HG03108 (cell line): ENCODE results near the gene PSMB11.
"Not testable (repeated sequence)": the region's sequence is repeated elsewhere in the genome, so short reads cannot be mapped to it uniquely, and the experiment has no call there.

Experiments used
- ATAC-seq: cut with Tn5 transposase; IDR thresholded peaks from one replicate; pipeline ENCODE4 v1.9.1; 2021; ENCODE audit warnings: moderate library complexity; ENCODE audit not compliant: unreplicated experiment

PSMB11 gene

GRCh38 chr14:23013054-23013748, 28.8 kb upstream of the PSMB11 start:
- ATAC-seq: no peak

DNA sequence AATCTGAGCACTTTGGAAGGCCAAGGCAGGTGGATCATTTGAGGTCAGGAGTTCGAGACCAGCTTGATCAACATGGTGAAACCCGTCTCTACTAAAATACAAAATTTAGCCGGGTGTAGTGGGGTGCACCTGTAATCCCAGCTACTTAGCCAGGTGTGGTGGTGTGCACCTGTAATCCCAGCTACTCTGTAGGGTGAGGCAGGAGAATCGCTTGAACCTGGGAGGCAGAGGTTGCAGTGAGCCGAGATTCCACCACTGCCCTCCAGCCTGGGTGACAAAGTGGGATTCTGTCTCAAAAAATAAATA, 28.3 kb upstream of the PSMB11 start:
- ATAC-seq: not testable (repeated sequence)

- no peak for ATAC-seq
Observed at GRCh38 chr14:23015618-23016017, 26.4 kb upstream of the PSMB11 start.

DNA sequence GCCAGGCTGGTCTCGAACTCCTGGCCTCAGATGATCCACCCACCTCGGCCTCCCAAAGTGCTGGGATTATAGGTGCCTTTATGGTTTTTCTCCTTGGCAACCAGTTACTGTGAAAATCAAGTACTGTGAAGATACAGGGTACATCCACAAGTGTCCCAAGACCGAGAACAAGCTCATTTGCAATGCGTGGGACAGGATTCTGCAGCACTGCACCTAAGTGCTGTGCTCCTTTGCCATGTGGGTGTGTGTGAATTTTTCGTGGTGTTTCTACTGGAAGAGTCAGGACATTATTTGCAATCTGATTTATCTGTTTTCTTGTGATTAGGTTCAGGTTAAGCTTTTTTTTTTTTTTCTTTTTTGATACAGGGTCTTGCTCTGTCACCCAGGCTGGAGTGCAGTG, 24.9 kb upstream of the PSMB11 start:
- no peak for ATAC-seq

DNA sequence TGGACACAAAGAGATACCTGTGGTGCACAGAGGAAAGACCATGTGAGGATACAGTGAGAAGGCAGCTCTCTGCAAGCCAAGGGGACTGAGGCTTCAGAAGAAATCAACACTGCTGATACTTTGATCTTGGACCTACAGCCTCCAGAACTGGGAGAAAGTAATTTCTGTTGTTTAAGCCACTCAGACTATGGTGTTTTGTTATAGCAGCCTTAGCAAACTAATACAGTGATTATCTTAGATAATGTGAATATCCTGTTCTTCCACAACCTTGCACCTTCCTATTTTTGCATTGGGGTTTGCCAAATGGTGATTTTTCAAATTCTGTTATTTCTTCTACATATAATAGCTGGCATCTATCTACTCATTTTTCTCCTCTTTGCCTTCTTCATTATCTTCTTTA, 23.9 kb upstream of the PSMB11 start:
- ATAC-seq: no peak

DNA sequence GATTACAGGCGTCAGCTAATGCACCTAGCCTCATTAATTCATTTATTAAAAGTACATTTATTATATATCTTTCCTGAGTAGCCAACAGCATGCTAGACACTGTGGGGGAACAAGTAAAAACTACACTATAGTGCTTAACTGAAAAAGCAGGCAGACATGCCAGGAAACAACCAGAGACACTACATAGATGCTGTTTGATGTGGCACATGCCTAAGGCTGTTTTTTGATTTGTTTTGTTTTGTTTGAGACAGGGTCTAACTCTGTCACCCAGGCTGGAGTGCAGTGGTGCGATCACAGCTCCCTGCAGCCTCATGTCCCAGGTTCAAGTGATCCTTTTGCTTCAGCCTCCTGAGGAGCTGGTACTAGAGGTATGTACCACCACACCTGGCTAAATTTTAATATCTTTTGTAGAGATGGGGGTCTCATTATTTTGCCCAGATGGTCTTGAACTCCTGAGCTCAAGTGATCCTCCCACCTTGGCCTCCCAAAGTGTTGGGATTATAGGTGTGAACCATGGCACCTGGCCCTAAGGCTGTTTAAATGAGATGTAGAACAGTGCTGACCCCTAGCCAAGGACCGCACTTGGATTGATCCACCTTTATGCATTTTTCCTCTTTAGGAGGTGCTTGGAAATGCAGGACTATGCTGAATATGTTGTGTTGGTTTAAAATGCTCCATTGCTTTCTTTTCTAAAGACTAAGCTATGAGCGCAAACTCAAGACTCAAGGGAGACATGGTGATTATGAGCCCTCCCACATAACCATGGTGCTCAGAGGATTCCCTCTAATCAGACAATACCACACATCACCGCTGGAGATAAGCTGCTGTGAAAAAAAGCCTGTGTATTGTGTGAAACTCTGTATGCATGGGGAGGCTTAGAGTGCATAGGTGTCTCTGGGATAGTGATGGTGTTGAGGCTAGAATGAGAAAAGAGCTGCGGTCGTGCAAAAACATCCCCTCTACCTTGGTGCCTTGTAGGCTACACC, 21.6 kb upstream of the PSMB11 start:
- no peak for ATAC-seq

DNA sequence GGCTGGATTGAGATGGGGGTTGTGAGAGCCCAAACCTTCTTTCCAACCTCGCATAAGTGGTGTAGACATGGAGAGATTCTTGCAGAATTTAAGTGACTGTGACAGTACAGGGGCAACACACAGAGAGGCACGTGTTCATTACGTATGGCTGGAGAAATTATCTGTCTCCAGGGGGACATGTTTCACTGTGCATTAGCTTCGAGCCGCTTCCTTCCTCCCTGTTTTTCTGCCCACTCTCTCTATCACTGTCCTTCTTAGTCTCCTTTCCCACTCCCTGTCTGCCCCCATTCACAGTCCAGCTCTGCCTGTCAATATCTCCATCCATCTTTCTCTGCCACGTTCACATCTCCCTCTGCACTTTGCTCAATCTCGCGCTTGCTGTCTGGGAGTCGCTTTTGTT, 20.6 kb upstream of the PSMB11 start:
- ATAC-seq: no peak

DNA sequence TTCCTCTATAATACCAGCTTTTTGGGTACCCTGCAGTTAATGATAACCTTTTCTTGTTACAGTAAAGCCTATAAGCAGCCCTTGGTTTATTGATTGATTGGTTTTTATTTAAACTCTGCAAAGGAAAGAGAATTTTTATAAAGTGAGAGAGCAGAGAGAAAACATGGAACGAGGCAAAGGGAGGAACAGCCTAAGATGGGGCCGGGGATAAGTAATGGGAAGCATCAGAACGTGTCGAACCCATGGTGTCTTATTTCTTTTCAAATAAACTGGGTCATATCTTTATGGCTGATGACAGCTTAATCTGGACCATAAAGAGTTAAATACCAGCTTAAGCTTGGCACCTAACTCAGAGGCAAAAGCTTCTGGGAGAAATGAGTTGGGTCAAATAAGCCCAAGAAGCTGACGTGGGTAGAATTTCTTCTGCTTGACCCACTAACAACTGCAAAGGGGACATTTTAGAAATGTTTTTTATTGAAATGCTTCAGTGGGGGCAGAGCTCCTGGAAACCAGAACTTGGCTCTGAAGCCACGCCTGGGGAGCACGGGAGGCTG, 20.0 kb upstream of the PSMB11 start:
- ATAC-seq: no peak

DNA sequence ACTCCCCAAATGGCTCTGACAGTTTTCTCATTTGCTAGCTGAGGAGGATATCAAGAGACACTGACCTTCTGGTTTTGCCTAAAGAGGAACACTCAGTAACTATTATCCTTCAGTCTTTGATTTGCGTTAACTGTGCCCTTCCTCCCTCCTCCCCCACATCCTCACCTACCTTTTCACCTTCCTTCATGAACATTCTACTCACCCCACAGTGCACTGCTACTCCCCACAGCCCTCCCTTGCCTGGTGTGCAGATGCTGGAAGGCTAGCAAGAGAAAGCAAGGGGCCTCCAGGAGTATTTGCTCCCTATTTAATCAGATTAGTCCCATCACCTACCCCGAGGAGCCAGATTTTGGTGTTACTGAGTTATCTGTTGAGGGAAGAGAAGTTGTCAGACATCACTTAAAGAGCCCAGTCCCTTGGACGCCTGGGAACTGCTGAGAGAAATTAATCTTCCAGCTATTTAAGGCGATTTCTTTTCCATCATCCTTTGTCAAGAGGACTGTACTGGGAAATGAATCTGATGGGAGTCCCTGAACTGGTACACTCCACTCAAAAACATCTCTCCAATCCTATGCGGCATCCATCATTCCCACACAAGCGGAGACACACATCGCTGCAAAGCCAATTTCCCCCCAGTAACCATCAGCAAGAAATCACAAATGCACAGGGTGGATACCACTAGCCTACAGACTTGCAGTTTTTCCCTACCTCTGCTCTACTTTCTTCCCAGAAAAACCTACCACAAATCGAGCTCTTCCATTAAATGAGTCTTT, 18.8 kb upstream of the PSMB11 start:
- no peak for ATAC-seq

GRCh38 chr14:23023795-23024152, 18.2 kb upstream of the PSMB11 start:
- no peak for ATAC-seq

DNA sequence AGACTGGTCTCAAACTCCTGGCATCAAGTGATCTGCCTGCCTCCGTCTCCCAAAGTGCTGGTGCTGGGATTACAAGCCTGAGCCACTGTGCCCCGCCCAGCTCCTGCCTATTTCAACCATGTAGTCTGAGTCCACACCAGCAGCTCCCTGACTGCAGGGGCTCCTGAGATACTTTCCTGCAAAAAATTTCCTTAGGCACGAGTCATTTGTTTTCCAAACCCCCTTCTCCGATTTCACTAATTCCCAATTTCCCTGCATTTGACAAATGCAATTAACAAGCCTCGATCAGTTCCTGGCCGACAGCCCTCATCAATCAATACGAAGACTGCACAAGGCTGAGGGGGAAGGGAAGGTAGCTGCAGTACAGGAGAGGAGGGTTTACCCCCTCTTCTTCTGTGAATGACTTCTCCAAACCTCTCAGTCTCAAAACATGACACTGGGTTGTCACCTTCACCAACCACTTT, 17.4 kb upstream of the PSMB11 start:
- no peak for ATAC-seq

DNA sequence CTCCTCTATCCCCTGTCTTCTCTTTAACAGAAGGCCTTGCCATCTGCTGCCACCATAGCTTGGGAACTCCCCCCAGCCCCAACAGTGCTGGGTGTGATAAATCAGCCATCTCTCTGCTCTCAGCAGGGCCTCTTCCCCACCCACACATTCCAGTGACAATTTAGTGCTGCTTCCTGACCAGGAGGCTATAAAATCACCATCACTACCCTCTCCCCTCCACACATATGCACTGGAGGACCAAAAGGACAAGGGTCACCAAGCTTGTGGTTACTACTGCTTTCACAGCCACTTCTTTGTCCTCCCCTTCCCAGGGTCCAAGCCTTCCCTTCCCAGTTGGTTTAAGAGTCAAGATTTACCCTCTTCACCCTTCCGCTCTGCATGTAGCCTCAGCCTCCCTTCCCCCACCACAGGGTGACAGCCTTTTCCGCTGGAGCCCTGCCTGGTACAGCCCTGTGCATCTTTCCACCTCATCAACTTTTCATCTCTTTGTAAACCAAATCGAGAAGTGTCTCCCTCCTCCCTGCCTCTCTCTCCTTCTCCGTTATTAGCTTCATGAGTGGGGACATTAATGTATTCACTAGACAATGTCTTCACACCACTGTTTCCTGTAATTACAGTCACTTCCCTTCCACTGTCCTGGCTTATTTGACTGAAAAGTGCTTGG, 16.7 kb upstream of the PSMB11 start:
- ATAC-seq: no peak

DNA sequence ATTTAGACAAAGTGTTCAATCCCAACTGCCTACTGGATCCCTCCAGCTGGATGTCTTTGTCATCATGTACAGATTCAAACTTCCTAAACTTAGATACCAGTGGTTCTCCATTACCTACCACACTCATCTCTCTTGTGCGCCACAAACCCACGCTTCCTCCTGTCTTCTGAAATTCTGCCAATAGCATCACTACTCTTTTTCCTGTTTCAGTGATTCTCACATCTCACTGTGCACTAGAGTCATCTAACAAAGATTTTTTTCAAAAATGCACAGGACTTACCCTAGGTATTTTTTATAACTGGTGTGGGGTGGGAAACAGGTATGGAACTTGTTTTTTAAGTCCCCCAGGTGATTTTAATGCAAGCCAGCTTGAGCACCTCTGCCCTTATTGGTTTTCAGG, 13.2 kb upstream of the PSMB11 start:
- no peak for ATAC-seq

DNA sequence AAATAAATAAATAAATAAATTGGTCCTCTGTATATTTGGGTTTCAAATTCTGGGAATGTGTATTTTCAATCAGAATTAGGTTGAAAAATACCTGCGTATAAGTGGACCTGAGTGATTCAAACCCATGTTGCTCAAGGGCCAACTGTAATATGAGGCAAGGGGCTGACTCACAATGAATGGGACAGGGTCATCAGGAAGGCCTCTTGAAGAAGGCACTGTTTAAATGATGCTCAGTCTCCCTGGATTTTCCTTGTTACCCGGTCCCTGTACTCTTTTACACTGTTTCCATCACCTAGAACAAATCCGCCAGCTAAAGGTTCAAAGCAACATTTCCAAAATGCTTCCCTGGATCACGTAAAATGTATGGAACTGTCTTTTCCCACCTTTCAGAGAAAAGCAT, 11.1 kb upstream of the PSMB11 start:
- no peak for ATAC-seq

GRCh38 chr14:23033251-23033727, 8.7 kb upstream of the PSMB11 start:
- no peak for ATAC-seq

DNA sequence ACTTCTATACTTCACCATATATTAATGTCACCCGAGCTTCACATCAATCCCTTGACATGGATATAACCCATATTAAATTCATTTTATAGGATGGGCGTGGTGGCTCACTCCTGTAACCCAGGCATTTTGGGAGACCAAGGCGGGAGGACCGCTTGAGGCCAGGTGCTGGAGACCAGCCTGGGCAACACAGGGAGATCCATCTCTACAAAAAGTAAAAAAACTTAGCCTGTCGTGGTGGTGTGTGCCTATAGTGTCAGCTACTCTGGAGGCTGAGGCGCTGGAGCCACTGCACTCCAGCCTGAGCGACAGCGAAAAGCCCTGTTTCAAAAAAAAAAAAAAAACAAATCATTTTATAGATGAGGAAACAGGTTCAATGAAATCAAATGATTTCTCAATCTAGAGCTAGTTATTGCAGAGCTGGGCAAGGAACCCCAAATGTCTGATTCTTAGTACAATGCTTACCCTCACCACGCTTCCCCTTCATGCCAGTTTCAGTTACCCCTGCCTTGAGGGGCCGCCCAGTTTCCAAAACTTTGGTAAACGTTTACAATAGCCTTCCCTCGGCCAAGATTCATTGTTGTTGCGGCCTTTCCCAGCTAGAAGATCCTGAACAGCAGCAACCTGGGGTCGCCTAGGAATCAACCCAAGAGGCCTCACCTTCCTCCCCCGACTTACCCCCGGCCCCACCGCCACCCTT, 8.1 kb upstream of the PSMB11 start:
- no peak for ATAC-seq

GRCh38 chr14:23034498-23035302, 7.3 kb upstream of the PSMB11 start, which contains the start of gene PSMB5:
PSMB5 (minus strand) TSS chr14:23034900; CDS start chr14:23034881, 19 bp downstream.
- peak; percentile 96 for ATAC-seq

- ATAC-seq: no peak
Observed at GRCh38 chr14:23035303-23036144, 6.5 kb upstream of the PSMB11 start.
